ENCODE measurements around the gene PBX3. TPM values are rescaled to one million over a fixed set of nuclear protein-coding genes. Genes with fewer than 3 reads are reported as not detected.

Gene PBX3
- total and polyA plus RNA-seq, 2 donors (not counting 1 experiment from before 2014, with no cell fraction given): 15.5 to 39.0 TPM

- no peaks in the 10 kb centered on the region for H3K27me3 Mint-ChIP-seq
These were observed 213.9 kb downstream of the PBX3 start for GRCh38 chr9:125961072-125961471.

GRCh38 chr9:125963932-125964331, 216.8 kb downstream of the PBX3 start:
- peaks cover 7 to 13% of the 10 kb centered on the region in 2 donors for H3K4me1 ChIP-seq (ENCODE audit: control insufficient read depth in 2 of 2, insufficient read depth in 2 of 2, low read length in 2 of 2)
- Mint-ChIP-seq H3K4me3 (no peak overlapping the region), H3K27ac (no peak overlapping the region), H3K27me3 (no peaks in the 10 kb centered on the region), H3K9me3 (ENCODE audit: insufficient read depth) (no peaks in the 10 kb centered on the region), H3K4me1 (peaks cover 25% of the 10 kb centered on the region)
- DNase-seq (no peak), ATAC-seq (ENCODE audit: low read depth) (no peak)
- peaks cover 0 to 21% of the 10 kb centered on the region in 2 experiments for H3K36me3 ChIP-seq (replicated peaks in 1 of 2; ENCODE audit: control extremely low read depth in 1 of 2, control insufficient read depth in 1 of 2, extremely low read depth in 1 of 2, insufficient read depth in 2 of 2, low read length in 1 of 2)
- WGBS (ENCODE audit: insufficient coverage): no CpG with 5 or more reads among the region's 2 CpGs
- H3K27ac ChIP-seq (ENCODE audit: low read length in 2 of 2): no peak overlapping the region
- ChIA-PET POLR2A (no interaction called here), CTCF (no interaction called here)
- TF ChIP-seq CTCF (IDR thresholded peaks at IDR 0.05) (no peak), EZH2 (IDR thresholded peaks at IDR 0.05; ENCODE audit: borderline replicate concordance, insufficient read depth, low read depth, low read length, poor library complexity, severe bottlenecking) (no peak)
- no peaks in the 10 kb centered on the region for H3K9me3 ChIP-seq (ENCODE audit: control extremely low read depth in 1 of 3, control insufficient read depth in 2 of 3, insufficient read depth in 1 of 3, low read length in 2 of 3)
- intact Hi-C loops (cut with micrococcal nuclease): no loop called here
- H3K27me3 ChIP-seq (replicated peaks in 1 of 4; ENCODE audit: control extremely low read depth in 1 of 4, control insufficient read depth in 3 of 4, insufficient read depth in 4 of 4, low read length in 3 of 4): no peaks in the 10 kb centered on the region
- no peaks in the 10 kb centered on the region for H4K20me1 ChIP-seq (ENCODE audit: control insufficient read depth, insufficient read depth, low read length, poor library complexity, severe bottlenecking)
- H3K9ac ChIP-seq (ENCODE audit: low read length): no peak overlapping the region
- no peaks in the 10 kb centered on the region for H3K79me2 ChIP-seq (ENCODE audit: control insufficient read depth, insufficient read depth, low read length)
- H3K4me2 ChIP-seq (replicated peaks; ENCODE audit: low read depth, low read length, poor library complexity, severe bottlenecking): peak overlapping the region; percentile 1
- H2AFZ ChIP-seq (ENCODE audit: insufficient read depth, low read depth, low read length, poor library complexity, severe bottlenecking): no peak overlapping the region
- no peak overlapping the region for H3K4me3 ChIP-seq (ENCODE audit: control extremely low read depth in 1 of 5, extremely low read depth in 1 of 5, insufficient read depth in 1 of 5, low read depth in 2 of 5, low read length in 4 of 5)

More at GRCh38 chr9:125961072-125961471, 213.9 kb downstream of the PBX3 start:
- no peaks in the 10 kb centered on the region for H3K9me3 Mint-ChIP-seq (ENCODE audit: insufficient read depth)
- Histone ChIP-seq H3K9ac (ENCODE audit: low read length) (no peak overlapping the region), H3K79me2 (ENCODE audit: control insufficient read depth, insufficient read depth, low read length) (no peaks in the 10 kb centered on the region), H2AFZ (ENCODE audit: insufficient read depth, low read depth, low read length, poor library complexity, severe bottlenecking) (no peak overlapping the region), H3K36me3 (replicated peaks in 1 of 2; ENCODE audit: control extremely low read depth in 1 of 2, control insufficient read depth in 1 of 2, extremely low read depth in 1 of 2, insufficient read depth in 2 of 2, low read length in 1 of 2) (peaks cover 0 to 13% of the 10 kb centered on the region in 2 experiments), H3K4me2 (replicated peaks; ENCODE audit: low read depth, low read length, poor library complexity, severe bottlenecking) (no peak overlapping the region), H4K20me1 (ENCODE audit: control insufficient read depth, insufficient read depth, low read length, poor library complexity, severe bottlenecking) (no peaks in the 10 kb centered on the region), H3K4me3 (ENCODE audit: control extremely low read depth in 1 of 5, extremely low read depth in 1 of 5, insufficient read depth in 1 of 5, low read depth in 2 of 5, low read length in 4 of 5) (no peak overlapping the region), H3K4me1 (ENCODE audit: control insufficient read depth in 2 of 2, insufficient read depth in 2 of 2, low read length in 2 of 2) (peaks cover 7 to 9% of the 10 kb centered on the region in 2 donors), H3K9me3 (ENCODE audit: control extremely low read depth in 1 of 3, control insufficient read depth in 2 of 3, insufficient read depth in 1 of 3, low read length in 2 of 3) (no peaks in the 10 kb centered on the region), H3K27ac (ENCODE audit: low read length in 2 of 2) (no peak overlapping the region), H3K27me3 (replicated peaks in 1 of 4; ENCODE audit: control extremely low read depth in 1 of 4, control insufficient read depth in 3 of 4, insufficient read depth in 4 of 4, low read length in 3 of 4) (no peaks in the 10 kb centered on the region)
- 90% methylated on average over 5 of the region's 7 CpGs for WGBS (ENCODE audit: insufficient coverage)
- H3K4me3 Mint-ChIP-seq: no peak overlapping the region
- no peak for TF ChIP-seq EZH2 (IDR thresholded peaks at IDR 0.05; ENCODE audit: borderline replicate concordance, insufficient read depth, low read depth, low read length, poor library complexity, severe bottlenecking)
- no peak for TF ChIP-seq CTCF (IDR thresholded peaks at IDR 0.05)
- ChIA-PET POLR2A (no interaction called here), CTCF (no interaction called here)
- no peak for DNase-seq
- no peak overlapping the region for H3K27ac Mint-ChIP-seq
- peaks cover 20% of the 10 kb centered on the region for H3K4me1 Mint-ChIP-seq
- intact Hi-C loops (cut with micrococcal nuclease): no loop called here
- no peak for ATAC-seq (ENCODE audit: low read depth)

All from B cell (primary cell).